Umbilical cord (tissue), 2 donors: Measurements from ENCODE around the gene ELMO1. TPM values are rescaled to one million over a fixed set of nuclear protein-coding genes. Genes with fewer than 3 reads are reported as not detected.

Experiments used
- DNase-seq: peaks from one replicate; pipeline ENCODE4 v3.0.0-alpha.2; 2015; ENCODE audit warnings: low spot score
- total RNA-seq: library from RNA; depleted of rRNA; stranded (reverse); fragments of >200 nt; gene quantifications from one replicate; pipeline ENCODE4 v1.2.3, GENCODE V29; 2014; ENCODE audit warnings: low replicate concordance; ENCODE audit not compliant: insufficient read depth

The ELMO1 gene
- total RNA-seq, 1 donor from 2014 or later, result 69.6 TPM

GRCh38 chr7:37368540-37368939 is 80.1 kb downstream of the ELMO1 start:
- no peak for DNase-seq

GRCh38 chr7:37367010-37367409 is 81.7 kb downstream of the ELMO1 start:
- DNase-seq, result no peak

GRCh38 chr7:37366445-37366844 is 82.2 kb downstream of the ELMO1 start:
- no peak for DNase-seq

- no peak for DNase-seq
These were observed 83.3 kb downstream of the ELMO1 start for GRCh38 chr7:37365405-37365804.

- DNase-seq, result no peak
These were observed 83.8 kb downstream of the ELMO1 start for GRCh38 chr7:37364856-37365255.

GRCh38 chr7:37363536-37364491 is 84.8 kb downstream of the ELMO1 start:
- DNase-seq, result no peak

GRCh38 chr7:37362802-37363201 is 85.9 kb downstream of the ELMO1 start:
- no peak for DNase-seq

- DNase-seq, result no peak
These were observed 88.2 kb downstream of the ELMO1 start for GRCh38 chr7:37360484-37360883.

GRCh38 chr7:37359662-37360444 is 88.8 kb downstream of the ELMO1 start:
- DNase-seq, result no peak

GRCh38 chr7:37359180-37359579 is 89.5 kb downstream of the ELMO1 start:
- no peak for DNase-seq

- peak; percentile 63 for DNase-seq
These were observed 91.0 kb downstream of the ELMO1 start for GRCh38 chr7:37357637-37357996.

GRCh38 chr7:37356911-37357636 is 91.6 kb downstream of the ELMO1 start:
- DNase-seq, result no peak

GRCh38 chr7:37354656-37355131 is 94.0 kb downstream of the ELMO1 start:
- peak; percentile 63 for DNase-seq

- DNase-seq, result peak; percentile 18
These were observed 94.6 kb downstream of the ELMO1 start for GRCh38 chr7:37353949-37354655.

GRCh38 chr7:37352974-37353948 is 95.4 kb downstream of the ELMO1 start:
- DNase-seq, result no peak

GRCh38 chr7:37352251-37352880 is 96.3 kb downstream of the ELMO1 start:
- DNase-seq, result no peak

- DNase-seq, result no peak
These were observed 96.9 kb downstream of the ELMO1 start for GRCh38 chr7:37351716-37352115.

- no peak for DNase-seq
These were observed 98.6 kb downstream of the ELMO1 start for GRCh38 chr7:37349979-37350590.

- no peak for DNase-seq
These were observed 99.7 kb downstream of the ELMO1 start for GRCh38 chr7:37348982-37349381.
